Skin epidermis (tissue), 12 donors: ENCODE data around the gene PCED1A.

Experiments used
- H3K27ac ChIP-seq, 21 experiments: fragments of 200-600 bp; sonication (generic) in 11 of 21; one replicate each; pipeline ENCODE4 v1.5.0; 2020; ENCODE audit warnings: mild to moderate bottlenecking in 3 of 21, inconsistent platforms in 2 of 21, moderate library complexity in 2 of 21
- H3K4me3 ChIP-seq, 7 experiments: fragments of 200-600 bp; sonication (generic) in 2 of 7; one replicate each; pipeline ENCODE4 v1.5.0; 2020; ENCODE audit warnings: inconsistent platforms in 2 of 7, mild to moderate bottlenecking in 2 of 7, moderate library complexity in 1 of 7

The PCED1A gene

DNA sequence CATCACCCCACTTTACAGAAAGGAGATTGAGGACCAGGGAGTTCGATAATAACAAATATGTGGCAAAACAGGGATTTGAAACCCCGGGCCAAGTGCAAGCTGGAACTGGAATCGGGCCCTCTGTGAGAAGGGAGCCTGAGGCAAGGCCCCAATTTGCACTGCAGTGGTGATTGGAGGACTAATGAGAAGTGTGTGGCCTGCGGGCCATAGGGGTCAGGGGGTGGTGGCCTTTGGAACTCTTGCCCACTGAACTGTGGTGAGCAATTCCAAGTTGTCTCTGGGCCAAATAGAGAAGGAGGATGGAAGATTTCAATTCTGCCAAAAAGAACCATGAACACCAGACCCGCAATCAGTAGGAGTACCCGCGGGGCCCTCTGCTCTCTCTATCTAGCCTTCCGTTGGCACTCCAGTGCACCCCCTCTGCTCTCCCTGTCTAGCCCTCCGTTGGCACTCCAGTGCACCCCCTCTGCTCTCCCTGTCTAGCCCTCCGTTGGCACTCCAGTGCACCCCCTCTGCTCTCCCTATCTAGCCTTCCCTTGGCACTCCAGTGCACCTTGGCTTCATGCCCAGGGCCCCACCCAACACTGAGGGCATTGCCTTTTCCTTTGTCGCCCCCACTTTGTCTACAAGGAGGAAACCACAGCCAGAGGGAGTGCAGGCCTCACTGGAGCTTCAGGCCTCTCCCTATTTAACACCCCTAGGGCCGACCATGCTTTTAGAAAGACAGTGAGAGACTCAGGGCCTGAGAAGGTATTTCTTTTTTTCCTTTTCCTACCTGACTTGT is 26.8 kb upstream of the PCED1A start:
- H3K4me3 ChIP-seq: no peak overlapping the region
- no peak overlapping the region for H3K27ac ChIP-seq

DNA sequence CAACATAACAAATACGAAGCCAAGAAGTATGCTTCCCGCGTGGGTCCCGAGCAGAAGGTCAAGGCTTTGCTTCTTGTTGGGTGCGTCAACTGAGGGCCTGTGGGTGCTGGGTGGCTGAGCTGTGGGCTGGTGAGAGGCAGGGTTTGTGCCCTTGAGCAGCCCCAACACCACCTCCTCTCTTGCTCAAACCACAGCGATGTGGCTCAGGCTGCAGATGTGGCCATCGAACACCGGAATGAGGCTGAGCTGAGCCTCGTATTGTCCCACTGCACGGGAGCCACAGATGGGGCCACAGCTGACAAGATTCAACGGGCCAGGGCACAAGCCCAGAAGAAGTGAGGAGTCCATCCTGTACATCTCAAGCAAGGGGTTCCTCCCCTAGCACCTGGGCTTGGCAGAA is 25.8 kb upstream of the PCED1A start:
- no peak overlapping the region for H3K4me3 ChIP-seq
- no peak overlapping the region for H3K27ac ChIP-seq

DNA sequence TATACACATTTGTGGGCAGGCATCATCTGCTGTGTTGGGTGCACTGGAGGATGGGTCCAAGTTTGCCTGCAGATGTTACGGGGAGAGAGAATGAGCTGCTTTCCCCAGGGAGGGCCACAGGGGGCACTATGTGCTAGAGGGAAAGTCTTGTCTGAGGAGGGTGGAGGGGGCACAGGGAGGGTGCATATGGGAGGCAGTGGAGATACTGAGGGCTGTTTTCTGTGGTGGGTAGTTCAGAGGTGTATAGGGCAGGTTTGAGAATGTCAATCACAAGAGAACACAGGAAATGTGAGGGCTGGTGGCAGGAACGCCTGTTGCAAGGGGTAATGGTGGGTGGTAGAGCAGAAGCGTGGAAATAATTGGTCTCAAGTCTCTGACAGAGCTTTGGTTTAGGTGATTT is 25.2 kb upstream of the PCED1A start:
- H3K27ac ChIP-seq: no peak overlapping the region
- H3K4me3 ChIP-seq: no peak overlapping the region

DNA sequence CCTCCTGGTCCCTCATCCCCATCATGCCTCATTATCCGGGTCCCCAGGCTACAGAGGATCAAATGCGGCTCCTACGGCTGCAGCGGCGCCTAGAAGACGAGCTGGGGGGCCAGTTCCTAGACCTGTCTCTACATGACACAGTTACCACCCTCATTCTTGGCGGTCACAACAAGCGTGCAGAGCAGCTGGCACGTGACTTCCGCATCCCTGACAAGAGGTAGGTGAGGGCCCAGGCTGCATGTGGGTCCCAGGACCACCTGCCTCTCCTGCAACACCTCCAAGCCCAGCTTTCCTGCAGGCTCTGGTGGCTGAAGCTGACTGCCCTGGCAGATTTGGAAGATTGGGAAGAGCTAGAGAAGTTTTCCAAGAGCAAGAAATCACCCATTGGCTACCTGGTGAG is 24.6 kb upstream of the PCED1A start:
- H3K27ac ChIP-seq: peak overlapping the region in 1 of 21 experiments; percentile 23
- H3K4me3 ChIP-seq: no peak overlapping the region

DNA sequence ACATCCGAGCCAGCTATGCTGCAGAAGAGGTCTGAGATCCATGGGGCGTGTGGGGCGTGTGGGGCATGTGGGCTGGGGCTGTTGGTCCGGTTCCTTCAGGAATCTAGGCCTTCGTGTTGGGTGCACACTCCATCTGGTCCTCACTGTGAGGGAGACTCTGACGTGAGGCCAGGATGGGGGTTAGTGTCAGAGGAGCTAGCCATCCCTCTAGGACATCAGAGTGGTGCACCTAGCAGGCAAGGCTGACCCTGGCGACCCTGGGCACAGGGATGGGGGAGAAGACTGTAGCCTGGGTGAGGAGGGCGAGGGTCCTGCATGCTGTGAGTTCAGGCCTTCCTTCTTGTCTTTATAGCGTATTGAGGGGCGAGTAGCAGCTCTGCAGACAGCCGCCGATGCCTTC is 24.2 kb upstream of the PCED1A start:
- Histone ChIP-seq H3K27ac (no peak overlapping the region), H3K4me3 (no peak overlapping the region)

DNA sequence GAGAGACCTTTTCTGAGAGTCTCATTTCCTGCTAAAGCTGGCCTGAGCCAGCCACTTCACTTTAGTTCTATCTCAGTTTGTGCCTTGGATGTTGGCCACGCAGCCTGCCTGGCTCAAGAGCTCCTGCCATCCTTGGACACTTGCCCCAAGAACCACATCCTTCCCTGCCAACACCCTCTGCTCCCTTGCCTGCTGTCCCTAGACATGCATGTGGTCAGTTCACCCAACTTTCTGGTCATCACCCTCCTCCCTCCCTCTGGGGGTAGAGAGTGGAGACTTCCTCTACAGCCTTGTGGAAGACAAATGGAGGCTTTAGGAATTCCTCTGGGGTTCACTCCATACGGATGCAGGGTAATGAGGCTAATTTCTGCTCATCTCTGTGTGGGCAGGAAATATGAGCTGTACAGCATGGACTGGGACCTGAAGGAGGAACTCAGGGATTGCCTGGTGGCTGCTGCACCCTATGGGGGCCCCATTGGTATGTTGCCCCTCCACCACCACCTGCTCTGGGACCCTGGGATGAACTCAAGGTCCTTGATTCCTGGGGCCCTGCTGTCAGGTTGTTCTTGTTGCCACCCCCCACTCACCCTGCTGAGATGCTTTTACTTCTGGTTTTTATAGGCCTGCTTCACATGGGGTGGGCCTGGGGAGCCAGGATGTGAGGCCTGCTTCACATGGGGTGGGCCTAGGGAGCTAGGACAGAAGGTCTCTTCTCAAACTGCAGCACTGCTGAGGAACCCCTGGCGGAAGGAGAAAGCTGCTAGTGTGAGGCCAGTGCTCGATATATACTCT is 19.1 kb upstream of the PCED1A start:
- Histone ChIP-seq H3K4me3 (no peak overlapping the region), H3K27ac (no peak overlapping the region)

DNA sequence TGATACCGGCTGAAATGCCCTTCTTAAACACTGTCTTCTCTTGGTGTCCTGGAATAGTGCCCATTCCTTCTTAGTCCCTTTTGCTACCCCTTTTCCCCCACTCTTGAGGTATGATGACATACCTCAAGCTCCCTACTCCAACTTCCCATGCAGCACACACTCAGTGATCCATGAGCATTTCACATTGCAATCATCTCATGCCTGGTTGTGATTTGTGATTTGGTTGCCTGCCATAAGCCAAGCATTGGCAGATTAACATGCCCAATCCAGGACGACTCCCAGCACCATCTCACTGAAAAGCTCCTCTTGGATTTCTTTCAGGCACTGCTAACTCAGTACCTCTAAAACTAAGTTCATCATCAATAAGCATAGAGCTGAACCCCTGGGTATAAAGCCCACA is 18.1 kb upstream of the PCED1A start:
- no peak overlapping the region for H3K27ac ChIP-seq
- H3K4me3 ChIP-seq: no peak overlapping the region

DNA sequence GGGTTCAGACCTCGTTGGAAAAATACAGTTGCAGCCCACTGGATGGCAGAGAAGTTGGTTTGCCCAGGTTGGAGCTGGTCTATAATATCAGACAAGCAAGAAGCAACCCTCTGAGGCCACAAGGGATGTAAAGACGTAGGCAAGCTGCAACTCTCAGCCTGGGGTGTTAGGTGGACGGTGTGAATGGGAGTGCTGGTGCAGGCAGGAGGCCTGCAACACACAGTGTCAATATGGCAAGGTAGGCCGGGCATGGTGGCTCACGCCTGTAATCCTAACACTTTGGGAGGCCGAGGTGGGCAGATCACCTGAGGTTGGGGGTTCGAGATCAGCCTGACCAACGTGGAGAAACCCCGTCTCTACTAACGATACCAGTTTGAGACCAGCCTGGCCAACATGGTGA is 10.6 kb upstream of the PCED1A start:
- no peak overlapping the region for H3K27ac ChIP-seq

DNA sequence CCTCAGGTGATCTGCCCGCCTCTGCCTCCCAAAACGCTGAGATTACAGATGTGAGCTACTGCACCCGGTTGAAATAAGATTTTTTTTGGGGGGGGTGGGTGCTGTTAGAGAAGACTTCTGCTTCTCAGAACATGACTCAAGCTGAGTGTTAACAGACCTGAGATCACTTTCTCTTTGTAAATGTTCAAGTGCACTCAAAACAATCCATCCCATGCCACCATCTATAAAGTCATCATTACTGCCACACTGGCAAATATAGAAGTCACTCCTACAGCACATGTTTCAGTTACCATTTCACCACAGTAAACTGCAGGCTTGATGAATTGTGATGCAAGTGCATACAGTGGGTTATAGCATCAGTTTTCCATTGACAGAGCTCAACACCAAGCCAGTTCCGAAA is 9.1 kb upstream of the PCED1A start:
- Histone ChIP-seq H3K4me3 (no peak overlapping the region), H3K27ac (no peak overlapping the region)

More for the DNA sequence above, 10.6 kb upstream of the PCED1A start:
- H3K4me3 ChIP-seq: no peak overlapping the region

DNA sequence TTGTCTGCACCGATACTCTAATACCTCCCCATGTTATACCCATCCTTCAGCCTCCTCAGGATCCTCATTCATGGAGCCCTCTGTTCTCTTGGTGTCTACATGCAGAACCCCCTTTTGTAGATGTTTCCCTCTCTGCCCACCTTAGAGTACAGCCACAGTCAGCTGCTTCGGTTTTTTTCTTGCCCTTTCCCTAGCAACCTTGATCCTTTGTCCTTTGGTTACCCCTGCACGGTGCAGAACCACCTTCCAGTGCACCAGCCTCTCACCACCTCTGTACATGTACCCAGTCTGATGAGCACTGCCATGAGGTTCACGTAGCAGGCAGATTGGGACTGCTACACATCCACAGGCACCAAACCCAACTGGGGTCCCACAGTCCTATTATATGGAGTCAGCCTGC is 7.3 kb upstream of the PCED1A start:
- H3K27ac ChIP-seq: no peak overlapping the region
- no peak overlapping the region for H3K4me3 ChIP-seq

DNA sequence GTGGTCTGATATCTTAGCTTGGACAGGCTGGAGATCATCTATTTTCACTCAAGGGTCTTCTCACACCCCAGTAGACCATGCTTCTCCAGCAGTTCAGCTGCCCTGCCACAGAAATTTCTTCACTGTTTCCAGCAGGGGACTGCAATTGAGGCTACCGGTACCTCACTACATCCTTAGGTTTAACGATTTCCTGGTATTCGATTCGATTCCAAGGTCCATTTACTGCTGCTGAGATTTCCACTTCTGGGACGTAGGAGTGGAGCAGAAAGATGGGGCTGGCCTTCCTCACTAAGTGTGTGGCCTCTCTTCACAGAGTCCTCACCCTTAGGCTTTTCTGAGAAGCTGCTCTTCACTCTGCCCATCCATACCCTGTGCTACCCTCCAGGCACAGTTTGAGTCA is 6.2 kb upstream of the PCED1A start:
- no peak overlapping the region for H3K4me3 ChIP-seq
- H3K27ac ChIP-seq: no peak overlapping the region

DNA sequence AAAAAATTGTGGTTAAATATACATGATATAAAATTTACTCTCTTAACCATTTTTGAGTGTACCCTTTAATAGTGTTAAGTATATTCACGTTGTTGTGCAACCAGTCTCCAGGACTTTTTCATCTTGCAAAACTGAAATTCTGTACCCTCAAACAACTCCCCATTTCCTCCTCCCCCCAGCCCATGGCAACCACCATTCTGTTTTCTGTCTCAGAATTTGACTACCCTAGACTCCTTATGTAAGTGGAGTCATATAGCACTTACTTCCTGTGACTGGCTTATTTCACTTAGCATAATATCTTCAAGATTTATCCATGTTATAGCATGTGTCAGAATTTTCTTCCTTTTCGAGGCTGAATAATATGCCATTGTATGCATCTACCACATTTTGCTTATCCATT is 5.2 kb upstream of the PCED1A start:
- Histone ChIP-seq H3K27ac (no peak overlapping the region), H3K4me3 (no peak overlapping the region)

DNA sequence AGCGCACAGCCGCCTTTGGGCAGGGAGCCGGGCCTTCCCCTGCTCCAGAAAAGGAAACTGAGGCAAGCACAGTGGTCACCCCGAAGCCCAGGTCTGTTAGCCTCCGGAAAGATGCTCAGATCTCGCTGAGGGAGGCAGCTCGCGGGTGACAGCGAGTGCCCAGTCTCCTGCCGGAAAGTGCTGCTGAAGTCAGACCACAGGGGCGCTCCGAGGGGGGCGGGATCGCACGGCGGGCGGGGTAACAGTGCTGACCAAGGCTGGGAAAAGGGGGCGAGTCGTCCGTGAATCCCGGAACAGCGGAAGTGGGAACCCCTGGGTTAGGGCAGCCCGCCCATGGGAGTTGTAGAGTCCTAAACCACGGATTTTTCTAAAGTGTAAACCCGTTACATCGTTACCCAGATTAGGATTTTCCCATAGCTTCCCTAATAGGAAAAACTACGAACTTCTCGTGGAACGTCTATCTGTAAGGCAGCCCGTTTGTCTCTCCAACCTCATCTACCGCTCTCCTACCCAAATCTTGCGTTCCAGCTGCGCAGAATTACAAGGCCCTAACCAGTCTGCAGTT is 594 bp upstream of the PCED1A start:
- Histone ChIP-seq H3K4me3 (peak overlapping the region; percentile 52 to 94 (median 88)), H3K27ac (peak overlapping the region; percentile 39 to 98 (median 92))

DNA sequence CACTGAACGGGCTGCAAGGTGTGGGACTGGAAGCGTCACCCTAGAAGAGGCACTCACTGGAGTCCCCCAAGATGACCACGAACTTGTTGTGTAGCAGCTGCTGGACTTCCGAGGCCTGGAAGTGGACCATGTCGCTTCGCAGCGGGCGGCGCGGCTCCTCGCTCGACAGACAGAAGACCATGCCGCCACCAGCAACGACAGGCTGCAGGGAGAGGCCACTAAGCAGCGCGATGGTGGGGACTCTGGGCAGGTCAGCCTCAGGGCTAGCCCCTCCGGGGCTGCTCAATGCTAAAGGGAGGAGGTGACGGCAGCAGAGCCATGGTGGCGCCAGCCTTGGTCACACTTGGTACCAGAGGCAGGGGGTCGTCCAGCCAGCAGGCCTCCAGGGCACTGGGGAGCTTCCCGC is 720 bp downstream of the PCED1A start:
- Histone ChIP-seq H3K27ac (peak overlapping the region; percentile 60 to 98 (median 92)), H3K4me3 (peak overlapping the region; percentile 52 to 94 (median 88))

DNA sequence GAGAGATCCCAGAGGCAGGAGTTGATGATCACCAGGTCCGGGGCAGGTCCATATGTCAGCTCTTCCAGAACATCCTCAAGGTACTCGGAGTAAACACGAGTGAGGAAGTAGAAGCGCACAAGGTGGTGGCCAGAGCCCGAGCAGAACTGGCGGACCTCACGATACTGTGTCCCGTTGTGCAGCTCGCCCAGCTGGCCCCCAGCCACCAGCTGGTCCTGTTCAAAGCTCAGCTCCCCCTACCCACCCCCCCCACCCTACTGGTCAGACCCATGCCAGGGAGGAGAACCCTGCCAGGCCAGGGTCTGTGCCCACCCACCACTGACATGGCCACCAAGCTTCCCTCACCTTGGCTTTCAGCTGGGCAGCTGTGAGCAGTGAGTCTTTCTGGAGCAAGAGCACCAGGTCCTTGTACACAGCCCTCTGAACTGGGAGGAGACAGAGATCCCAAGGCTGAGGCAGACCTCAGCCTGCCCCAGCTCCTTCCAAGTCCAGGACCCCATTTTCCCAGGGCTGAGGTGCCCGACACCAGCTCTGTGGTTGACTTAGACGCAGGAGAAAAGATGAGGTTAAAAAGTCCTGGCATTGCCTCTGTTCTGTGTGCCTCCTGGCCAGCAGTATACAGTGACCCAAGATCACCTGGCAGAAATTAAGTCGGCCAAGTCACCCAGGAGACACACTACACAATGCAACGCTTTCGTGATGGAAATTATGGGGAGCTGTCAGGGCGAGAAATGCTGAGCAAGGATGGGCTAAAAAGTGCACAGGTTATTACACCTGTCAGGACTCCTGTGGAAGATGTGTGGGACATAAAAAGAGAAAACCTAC is 1.4 kb downstream of the PCED1A start:
- Histone ChIP-seq H3K27ac (no peak overlapping the region), H3K4me3 (no peak overlapping the region)

DNA sequence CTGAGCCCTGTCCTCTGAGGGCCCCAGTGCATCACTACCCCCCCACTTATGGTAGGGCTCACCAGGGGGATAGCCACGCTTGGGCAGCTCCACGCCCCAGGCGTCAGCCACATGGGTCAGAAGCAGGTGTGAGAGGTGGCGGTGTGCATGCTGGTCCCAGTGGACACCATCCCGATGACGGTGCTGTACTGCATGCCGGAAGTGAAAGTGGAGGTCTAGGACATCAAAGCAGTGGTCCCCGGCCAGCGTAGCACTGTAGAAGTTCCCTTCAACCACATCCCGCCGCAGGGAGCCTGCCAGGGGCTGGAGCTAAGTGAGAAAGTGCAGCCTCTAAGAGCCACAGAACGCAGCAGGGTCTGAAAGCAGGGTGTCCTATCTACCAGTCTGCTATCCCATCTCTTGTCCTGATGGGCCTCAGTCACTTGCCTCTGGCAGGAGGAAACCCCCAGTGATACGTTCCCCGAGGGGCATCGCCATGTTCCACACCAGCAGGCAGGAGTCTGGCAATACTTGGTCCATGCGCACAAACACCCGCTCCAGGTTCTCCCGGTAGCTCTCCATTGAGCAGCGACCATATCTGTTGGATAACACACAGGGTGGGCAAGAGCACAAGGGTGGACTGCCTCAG is 2.2 kb downstream of the PCED1A start:
- Histone ChIP-seq H3K27ac (no peak overlapping the region), H3K4me3 (no peak overlapping the region)

DNA sequence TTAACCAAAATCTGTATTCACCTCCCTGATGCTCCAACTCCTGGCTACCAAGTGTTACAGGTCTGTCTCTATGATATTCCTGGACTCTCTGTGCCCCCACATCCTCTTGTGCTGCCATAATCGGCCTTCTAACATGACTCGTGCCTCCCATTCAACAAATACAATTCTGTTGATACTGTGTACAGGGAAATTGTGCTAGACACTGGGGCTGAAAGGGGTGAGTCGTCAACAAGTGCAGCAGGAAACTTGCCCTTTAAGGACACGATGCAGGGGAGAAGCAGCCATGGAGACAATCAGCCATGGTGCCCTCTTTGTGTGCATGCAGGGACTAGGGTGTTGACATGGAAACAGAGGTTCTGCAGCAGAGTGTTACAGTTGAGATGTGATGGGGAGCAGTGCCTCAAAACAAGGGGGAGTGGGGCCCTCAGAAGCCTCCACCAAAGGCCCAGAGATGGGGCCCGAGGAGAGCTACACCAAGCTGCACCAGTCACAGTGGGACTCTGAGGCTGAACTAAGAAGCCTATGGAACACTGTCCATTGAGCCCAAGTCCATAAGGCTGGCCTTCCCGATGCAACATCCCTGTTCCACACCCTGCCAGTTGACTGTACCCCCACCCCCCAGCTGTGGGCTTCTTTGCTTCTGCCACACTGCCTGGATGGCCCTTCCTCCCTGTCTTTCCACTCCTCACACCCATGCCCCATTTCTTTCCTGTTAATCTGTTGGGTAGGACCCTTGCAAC is 3.1 kb downstream of the PCED1A start:
- Histone ChIP-seq H3K4me3 (no peak overlapping the region), H3K27ac (no peak overlapping the region)

DNA sequence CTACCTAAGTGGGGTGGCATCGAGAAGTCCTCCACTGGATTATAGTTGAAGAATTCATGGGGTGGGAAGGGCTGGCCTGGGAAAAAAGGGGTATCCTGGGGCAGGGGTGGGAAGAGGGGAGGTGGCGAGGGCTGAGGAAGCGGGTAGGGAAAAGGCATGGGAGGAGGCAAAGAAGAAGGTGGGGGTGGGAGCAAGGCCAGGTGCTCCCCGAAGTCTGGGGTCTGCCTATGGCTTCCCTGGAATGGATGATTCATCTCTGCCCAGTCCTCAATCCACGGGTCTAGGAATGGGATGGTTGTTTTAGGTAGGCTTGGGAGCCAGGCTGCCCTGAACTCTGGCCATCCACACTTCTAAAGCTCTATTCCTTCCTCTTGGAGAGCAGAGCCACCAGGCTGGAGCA is 4.4 kb downstream of the PCED1A start:
- Histone ChIP-seq H3K4me3 (no peak overlapping the region), H3K27ac (no peak overlapping the region)

DNA sequence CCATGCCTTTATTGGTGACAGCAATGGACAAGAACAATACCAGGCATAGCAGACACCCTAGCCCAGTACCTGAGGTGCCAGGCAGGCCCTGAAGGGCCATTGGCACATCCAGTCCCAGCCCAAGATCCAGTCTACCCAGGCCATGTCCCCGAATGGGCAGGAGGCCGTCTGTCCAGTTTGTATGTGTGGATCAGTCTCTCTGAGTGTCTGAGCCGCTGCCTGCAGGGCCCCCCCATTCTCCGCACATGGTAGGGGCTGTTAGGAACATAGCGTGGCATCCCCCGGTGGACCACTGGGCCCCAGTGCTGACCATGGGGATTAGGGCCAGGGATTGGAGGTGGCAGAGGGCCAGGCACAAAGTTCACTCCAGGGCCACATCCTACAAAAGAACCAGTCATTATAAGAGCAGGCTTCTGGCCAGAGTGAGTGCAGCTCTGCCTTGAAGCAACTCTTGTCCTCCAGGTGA is 5.1 kb downstream of the PCED1A start:
- no peak overlapping the region for H3K4me3 ChIP-seq
- no peak overlapping the region for H3K27ac ChIP-seq
